Endothelial cell of umbilical vein (primary cell): ENCODE data around the gene FGR. TPM values are rescaled to one million over a fixed set of nuclear protein-coding genes. Genes with fewer than 3 reads are reported as not detected.

ENCODE experiments used
- BruUV-seq: library from RNA; stranded (reverse); fragments of 400-500 nt; replicated peaks from 2 replicates; lab custom pipeline; 2021; lab: Mats Ljungman, UMichigan
- CTCF ChIA-PET: fragments of 300-600, 350-600 bp; sonication (Branson Sonifier 250); formaldehyde crosslinking; loops from one replicate; lab custom pipeline; 2021; ENCODE audit warnings: antibody characterized with exemption, inconsistent platforms; lab: Charles Lee
- POLR2A ChIA-PET: fragments of 300-600, 350-600 bp; sonication (Branson Sonifier 250); formaldehyde crosslinking; loops from one replicate; lab custom pipeline; 2021; ENCODE audit warnings: antibody characterized with exemption, inconsistent platforms; lab: Charles Lee
- DNase-seq: peaks from one replicate; pipeline ENCODE4 v3.0.0-alpha.2; 2011; ENCODE audit warnings: low read depth, low spot score
- FAIRE-seq: peaks from 2 replicates; lab custom pipeline; 2011; peaks lifted over from hg19 to GRCh38; lab: Jason Lieb, UNC
- H2AFZ ChIP-seq: 2 replicates; pipeline ENCODE4 v1.6.0; 2012; ENCODE audit warnings: low read depth, low read length, control low read depth, inconsistent platforms
- H3K27ac ChIP-seq: 2 replicates; pipeline ENCODE4 v1.5.1; 2011; ENCODE audit warnings: low read depth, mild to moderate bottlenecking, control low read depth, low read length, moderate library complexity; ENCODE audit not compliant: insufficient read depth
- H3K27me3 ChIP-seq, 2 experiments: 2 replicates each; pipeline versions ENCODE4 v1.6.0 to v1.6.1; 2011; ENCODE audit warnings: low read length in 2 of 2, mixed read lengths in 1 of 2; ENCODE audit not compliant: control insufficient read depth in 2 of 2, insufficient read depth in 2 of 2
- H3K36me3 ChIP-seq, 2 experiments: 2 replicates in 1 of 2; 3 replicates in 1 of 2; pipeline ENCODE4 v1.5.1; 2011; ENCODE audit warnings: low read length in 2 of 2, mild to moderate bottlenecking in 1 of 2, moderate library complexity in 1 of 2; ENCODE audit not compliant: control insufficient read depth in 2 of 2, insufficient read depth in 2 of 2; ENCODE audit errors: extremely low read depth in 1 of 2
- H3K4me1 ChIP-seq: 3 replicates; pipeline ENCODE4 v1.5.1; 2011; ENCODE audit warnings: mild to moderate bottlenecking, low read length; ENCODE audit not compliant: control insufficient read depth, insufficient read depth; ENCODE audit errors: extremely low read depth
- H3K4me2 ChIP-seq: 2 replicates; pipeline ENCODE4 v1.6.1; 2011; ENCODE audit warnings: low read length, control low read depth, mixed read lengths; ENCODE audit not compliant: insufficient read depth
- H3K4me3 ChIP-seq, 3 experiments: fragments of 200-600 bp in 1 of 3; sonication (generic), shearing (Covaris generic) in 1 of 3; replicated peaks in 1 of 3; 2 replicates each; pipeline ENCODE4 v1.5.1; 2011 to 2016; ENCODE audit warnings: control low read depth in 3 of 3, low read length in 3 of 3, mild to moderate bottlenecking in 2 of 3, inconsistent platforms in 1 of 3, low read depth in 1 of 3, moderate library complexity in 1 of 3; ENCODE audit not compliant: insufficient read depth in 1 of 3
- H3K79me2 ChIP-seq: 2 replicates; pipeline ENCODE4 v1.6.0; 2012; ENCODE audit warnings: low read length, inconsistent platforms; ENCODE audit not compliant: control insufficient read depth, insufficient read depth
- H3K9ac ChIP-seq: replicated peaks from 2 replicates; pipeline ENCODE3; 2011; ENCODE audit warnings: low read length, control low read depth; ENCODE audit not compliant: insufficient read depth; ENCODE audit errors: extremely low read depth
- H3K9me1 ChIP-seq: replicated peaks from 3 replicates; pipeline ENCODE4 v1.6.0; 2011; ENCODE audit warnings: mild to moderate bottlenecking, low read length; ENCODE audit not compliant: control insufficient read depth, insufficient read depth; ENCODE audit errors: extremely low read depth
- H3K9me3 ChIP-seq: replicated peaks from 2 replicates; pipeline ENCODE4 v1.5.1; 2012; ENCODE audit warnings: low read length, inconsistent platforms; ENCODE audit not compliant: control insufficient read depth, insufficient read depth
- H4K20me1 ChIP-seq: replicated peaks from 2 replicates; pipeline ENCODE3; 2011; ENCODE audit warnings: mild to moderate bottlenecking, low read length; ENCODE audit not compliant: control insufficient read depth, insufficient read depth; ENCODE audit errors: extremely low read depth
- CTCF ChIP-seq, 2 donors: IDR thresholded peaks; 1 replicate in 1 of 2; 2 replicates in 1 of 2; pipeline ENCODE4 v1.5.1; 2011; ENCODE audit warnings: low read length in 2 of 2, mild to moderate bottlenecking in 2 of 2, moderate library complexity in 2 of 2, control low read depth in 1 of 2, inconsistent platforms in 1 of 2, low read depth in 1 of 2; ENCODE audit not compliant: insufficient read depth in 1 of 2; ENCODE audit errors: extremely low read depth in 1 of 2
- EZH2 ChIP-seq: IDR thresholded peaks from 2 replicates; pipeline ENCODE4 v1.6.1; 2012; ENCODE audit warnings: borderline replicate concordance, low read depth, mild to moderate bottlenecking, moderate library complexity, low read length, inconsistent platforms; ENCODE audit not compliant: severe bottlenecking
- FOS ChIP-seq: IDR thresholded peaks from 2 replicates; pipeline ENCODE4 v1.6.1; 2011; ENCODE audit warnings: mild to moderate bottlenecking, low read length, moderate library complexity, borderline replicate concordance; ENCODE audit not compliant: insufficient read depth
- GATA2 ChIP-seq: IDR thresholded peaks from 2 replicates; pipeline ENCODE4 v1.7.0; 2011; ENCODE audit warnings: low read depth, mild to moderate bottlenecking, moderate library complexity, mixed read lengths, low read length; ENCODE audit not compliant: insufficient read length, insufficient read depth
- JUN ChIP-seq: IDR thresholded peaks from 2 replicates; pipeline ENCODE4 v1.6.1; 2011; ENCODE audit warnings: borderline replicate concordance, low read depth; ENCODE audit not compliant: insufficient read length, insufficient read depth
- MAX ChIP-seq: IDR thresholded peaks from 2 replicates; pipeline ENCODE4 v1.6.1; 2011; ENCODE audit not compliant: insufficient read depth, insufficient read length
- MYC ChIP-seq: IDR thresholded peaks from one replicate; pipeline ENCODE4 v1.6.1; 2011; ENCODE audit warnings: mild to moderate bottlenecking, low read depth, low read length
- POLR2A ChIP-seq: IDR thresholded peaks from 2 replicates; pipeline ENCODE4 v1.6.1; 2012; ENCODE audit warnings: low read depth, mild to moderate bottlenecking, control low read depth, low read length
- POLR2AphosphoS5 ChIP-seq: IDR thresholded peaks from 2 replicates; pipeline ENCODE4 v1.6.1; 2012; ENCODE audit warnings: low read depth, mild to moderate bottlenecking, control low read depth, low read length, moderate library complexity; ENCODE audit not compliant: insufficient read depth
- dilution Hi-C: fragments of 300-500 bp; cut with MboI; formaldehyde crosslinking; loops from one replicate; pipeline ENCODE4 v1.15.0; 2019; ENCODE audit warnings: low sequenced_read_pairs; ENCODE audit not compliant: extremely low pct_ligation_motif_present
- intact Hi-C: fragments of 100-400 bp; cut with micrococcal nuclease; formaldehyde crosslinking; loops from one replicate; pipeline ENCODE4 v1.10.0; 2022
- polyA plus RNA-seq, 4 experiments: library from polyadenylated mRNA; depleted of rRNA in 3 of 4; stranded (reverse) in 3 of 4; unstranded in 1 of 4; fragments of >200 nt; gene quantifications; 2 replicates each; pipeline versions ENCODE4 v1.2.1 to v1.2.3, GENCODE V29; 2011 to 2012; ENCODE audit warnings: missing spikeins in 1 of 4
- total RNA-seq: library from RNA; stranded (reverse); gene quantifications from 2 replicates; pipeline ENCODE4 v1.2.3, GENCODE V29; 2021

The FGR gene
- total and polyA plus RNA-seq, 2 donors (not counting 3 experiments of a cell fraction or from before 2014, with no cell fraction given) = 0.18 TPM; not detected in 1

DNA sequence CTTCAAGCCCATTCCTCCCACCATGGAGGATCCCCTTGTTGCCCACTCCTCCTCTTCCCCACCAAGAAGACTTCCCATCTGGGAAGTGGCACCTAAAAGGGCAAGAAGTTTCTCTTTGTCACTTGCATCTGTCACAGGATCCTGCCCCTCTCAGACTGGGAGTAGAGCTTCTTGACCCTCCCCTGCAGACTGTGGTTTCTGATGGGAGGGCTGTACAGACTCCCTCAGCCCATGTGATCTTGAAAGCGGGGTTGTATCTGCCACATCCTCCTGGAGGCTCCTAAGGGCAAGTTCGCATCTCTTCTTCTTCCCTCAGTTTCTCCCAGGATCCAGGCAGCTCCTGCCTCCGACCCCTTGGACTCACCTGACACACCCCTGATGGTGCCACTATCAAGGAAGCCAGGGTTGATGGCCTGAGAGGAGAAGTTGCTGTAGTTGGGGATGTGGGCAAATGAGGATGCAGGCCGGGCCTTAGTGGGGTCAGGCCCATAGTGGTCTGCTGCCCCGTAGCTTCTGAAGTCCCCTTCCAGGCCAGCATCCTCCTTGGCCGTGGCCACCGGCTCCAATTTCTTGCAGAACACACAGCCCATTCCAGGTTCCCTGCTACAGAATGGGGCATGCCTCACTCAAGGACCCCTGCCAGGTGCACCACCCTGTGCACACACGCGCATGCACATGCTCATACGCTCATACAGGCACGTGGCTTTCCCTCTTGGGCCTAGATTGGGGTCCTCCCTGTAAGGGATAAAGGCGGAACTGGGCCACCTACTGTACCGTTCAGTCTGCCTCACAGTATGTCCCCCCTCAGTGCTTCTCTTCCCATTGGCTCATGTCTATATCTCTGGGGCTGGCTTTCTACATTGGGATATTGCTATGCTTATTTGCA lies 11.4 kb downstream of the FGR start:
- no peak for FAIRE-seq
- no peaks in the 10 kb centered on the region for H3K9me3 ChIP-seq
- intact Hi-C loops (no loop called here), dilution Hi-C loops (no loop called here)
- ChIA-PET CTCF (interaction anchor here (1.0 kb wide), 1 partner anchor 46 kb away, joined by 6 read pairs; no protein-coding TSS in a partner anchor), POLR2A (no interaction called here)
- H3K4me1 ChIP-seq = peaks cover 5% of the 10 kb centered on the region
- H3K36me3 ChIP-seq = no peaks in the 10 kb centered on the region
- TF ChIP-seq CTCF (IDR thresholded peaks at IDR 0.05; ENCODE audit: extremely low read depth in 1 of 2, insufficient read depth in 1 of 2, low read depth in 1 of 2, low read length in 2 of 2) (no peak), FOS (no peak), GATA2 (no peak), MAX (no peak), POLR2A (no peak), EZH2 (no peak), POLR2AphosphoS5 (no peak), JUN (no peak), MYC (no peak)
- no peak overlapping the region for H2AFZ ChIP-seq
- H3K4me3 ChIP-seq = no peak overlapping the region
- no peaks in the 10 kb centered on the region for H4K20me1 ChIP-seq
- H3K27ac ChIP-seq = no peak overlapping the region
- no peaks in the 10 kb centered on the region for H3K9me1 ChIP-seq
- no peaks in the 10 kb centered on the region for H3K79me2 ChIP-seq
- H3K27me3 ChIP-seq = no peaks in the 10 kb centered on the region
- BruUV-seq = no TSS peak
- H3K4me2 ChIP-seq = no peak overlapping the region
- no peak for DNase-seq
- no peak overlapping the region for H3K9ac ChIP-seq
